HepG2 (cell line): ENCODE results near the gene CAVIN2. TPM values are rescaled to one million over a fixed set of nuclear protein-coding genes. Genes with fewer than 3 reads are reported as not detected.
A peak's percentile ranks its signal among the peaks of the same experiment; 100 is the strongest.

Experiments
- HCFC1 ChIP-seq: fragments of 150-350 bp; IDR thresholded peaks from 2 replicates; pipeline ENCODE4 v1.6.1; 2014; ENCODE audit warnings: low read depth, low read length
- NFE2L1 ChIP-seq: sonication (generic); formaldehyde crosslinking; IDR thresholded peaks from 2 replicates; pipeline ENCODE4 v1.4.0; 2020; ENCODE audit warnings: missing genetic modification reagents, mild to moderate bottlenecking, borderline replicate concordance
- PLRG1 ChIP-seq: fragments of 450-650 bp; conservative IDR thresholded peaks from 2 replicates; pipeline ENCODE4 v1.6.1; 2016
- SOX6 ChIP-seq, 2 experiments: fragments of 450-650 bp in 1 of 2; sonication (generic) in 1 of 2; formaldehyde crosslinking in 1 of 2; IDR thresholded peaks; 2 replicates each; pipeline versions ENCODE4 v1.4.0 to v1.6.1; 2017 to 2020; ENCODE audit warnings: antibody characterized with exemption in 1 of 2, mild to moderate bottlenecking in 1 of 2, missing genetic modification reagents in 1 of 2
- TP53 ChIP-seq: sonication (generic); formaldehyde crosslinking; conservative IDR thresholded peaks from 2 replicates; pipeline ENCODE4 v1.4.0; 2020; ENCODE audit warnings: missing genetic modification reagents
- ZFP41 ChIP-seq: sonication (generic); formaldehyde crosslinking; IDR thresholded peaks from 2 replicates; pipeline ENCODE4 v1.4.0; 2020; ENCODE audit warnings: mild to moderate bottlenecking, missing genetic modification reagents, borderline replicate concordance
- ZNF138 ChIP-seq: sonication (generic); formaldehyde crosslinking; IDR thresholded peaks from 2 replicates; pipeline ENCODE4 v1.5.0; 2020; ENCODE audit warnings: mild to moderate bottlenecking, low read depth, missing genetic modification reagents
- ZNF891 ChIP-seq: sonication (generic); formaldehyde crosslinking; IDR thresholded peaks from 2 replicates; pipeline ENCODE4 v1.5.0; 2020; ENCODE audit warnings: mild to moderate bottlenecking, missing genetic modification reagents
- polyA plus RNA-seq, 8 experiments: library from polyadenylated mRNA; depleted of rRNA in 3 of 8; stranded (reverse) in 7 of 8; unstranded in 1 of 8; fragments of >200 nt; fragmentation: Illumina TruSeq in 4 of 8; extraction: Trizol in 4 of 8; gene quantifications; 2 replicates each; pipeline versions ENCODE4 v1.2.1 to v1.2.3, GENCODE V29; 2011 to 2016; ENCODE audit warnings: low read depth in 4 of 8, missing spikeins in 1 of 8, mixed read lengths in 1 of 8; ENCODE audit not compliant: insufficient read depth in 1 of 8
- total RNA-seq, 5 experiments: library from RNA; depleted of rRNA; stranded (reverse); fragments of >200 nt; fragmentation: Illumina TruSeq; extraction: Trizol; gene quantifications; 2 replicates each; pipeline ENCODE4 v1.2.3, GENCODE V29; 2016; ENCODE audit warnings: low read depth in 1 of 5
- TF ChIP-seq, protein P1 (sequence below): sonication (generic); formaldehyde crosslinking; IDR thresholded peaks from 2 replicates; pipeline ENCODE4 v1.4.0; 2020; ENCODE audit warnings: mild to moderate bottlenecking, missing genetic modification reagents
- TF ChIP-seq, protein P2 (sequence below): sonication (generic); formaldehyde crosslinking; IDR thresholded peaks from 2 replicates; pipeline ENCODE4 v1.9.0; 2021; ENCODE audit warnings: mild to moderate bottlenecking, missing genetic modification reagents
- TF ChIP-seq, protein P3 (sequence below): IDR thresholded peaks from 2 replicates; pipeline ENCODE4 v1.6.1; 2016; ENCODE audit warnings: mild to moderate bottlenecking, missing biosample characterization, missing genetic modification reagents
- TF ChIP-seq, protein P4 (sequence below): sonication (generic); formaldehyde crosslinking; IDR thresholded peaks from 2 replicates; pipeline ENCODE4 v1.4.0; 2020; ENCODE audit warnings: missing genetic modification reagents
- TF ChIP-seq, protein P5 (sequence below): sonication (generic); formaldehyde crosslinking; IDR thresholded peaks from 2 replicates; pipeline ENCODE4; 2020; ENCODE audit warnings: missing genetic modification reagents, mild to moderate bottlenecking, borderline replicate concordance

The CAVIN2 gene
- total and polyA plus RNA-seq, 2 of the 13 experiments (the other 11 are each of a cell fraction or from before 2014, with no cell fraction given), result 7.6 to 38.8 TPM

DNA sequence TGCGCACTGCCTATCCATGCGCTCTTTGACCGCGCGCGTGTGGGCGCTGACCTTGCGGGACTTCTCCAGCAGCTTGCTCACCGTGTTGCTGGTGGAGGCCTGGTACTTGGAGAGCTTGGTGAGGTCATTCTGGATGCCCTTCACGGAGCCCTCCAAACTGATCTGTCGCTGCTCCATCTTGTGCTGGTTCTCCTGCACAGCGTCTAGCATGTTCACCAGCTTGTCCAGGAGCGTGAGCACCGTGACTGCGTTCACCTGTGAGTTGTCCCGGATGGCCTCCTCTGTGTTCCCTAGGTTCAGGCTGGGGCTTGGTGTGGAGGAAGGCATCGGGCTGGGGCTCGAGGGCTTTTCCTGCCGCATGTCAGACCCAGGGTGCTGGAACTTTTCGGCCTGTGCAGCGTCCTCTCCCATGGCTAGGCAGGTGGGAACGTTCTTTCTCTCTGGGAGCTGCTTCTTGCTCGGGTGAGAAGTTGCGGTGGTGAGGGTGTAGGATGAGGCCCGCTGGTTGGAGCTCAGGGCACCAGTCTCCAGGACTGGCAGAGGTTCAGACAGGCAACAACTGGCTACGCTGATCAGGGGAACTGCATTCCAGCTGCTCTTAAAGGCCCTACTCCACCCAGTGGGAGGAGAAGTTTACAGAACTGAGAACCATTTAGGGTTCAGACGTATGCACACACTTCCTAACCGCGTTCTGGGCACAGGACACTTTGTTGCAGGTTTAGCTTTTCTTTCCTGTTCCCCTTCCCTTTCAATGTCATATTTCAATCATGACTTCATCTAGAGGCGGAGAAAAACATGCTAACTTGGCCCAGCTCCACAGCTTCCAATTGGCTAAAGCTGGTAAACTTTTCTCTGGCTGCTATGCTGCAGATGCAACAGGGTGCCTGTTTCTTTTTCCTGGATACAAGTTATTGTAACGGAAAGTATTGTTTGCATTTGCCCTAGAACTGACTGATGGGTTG lies at the start of gene CAVIN2 (continued):
- no peak for TF ChIP-seq SOX6 (IDR thresholded peaks at IDR 0.05)
- TF ChIP-seq SOX6 (CRISPR knock-in tag; IDR thresholded peaks at IDR 0.05), result peak; percentile 53; the same call in 1 of the 2 replicates
- no peak for TF ChIP-seq NFE2L1
- TF ChIP-seq, protein P1, sequence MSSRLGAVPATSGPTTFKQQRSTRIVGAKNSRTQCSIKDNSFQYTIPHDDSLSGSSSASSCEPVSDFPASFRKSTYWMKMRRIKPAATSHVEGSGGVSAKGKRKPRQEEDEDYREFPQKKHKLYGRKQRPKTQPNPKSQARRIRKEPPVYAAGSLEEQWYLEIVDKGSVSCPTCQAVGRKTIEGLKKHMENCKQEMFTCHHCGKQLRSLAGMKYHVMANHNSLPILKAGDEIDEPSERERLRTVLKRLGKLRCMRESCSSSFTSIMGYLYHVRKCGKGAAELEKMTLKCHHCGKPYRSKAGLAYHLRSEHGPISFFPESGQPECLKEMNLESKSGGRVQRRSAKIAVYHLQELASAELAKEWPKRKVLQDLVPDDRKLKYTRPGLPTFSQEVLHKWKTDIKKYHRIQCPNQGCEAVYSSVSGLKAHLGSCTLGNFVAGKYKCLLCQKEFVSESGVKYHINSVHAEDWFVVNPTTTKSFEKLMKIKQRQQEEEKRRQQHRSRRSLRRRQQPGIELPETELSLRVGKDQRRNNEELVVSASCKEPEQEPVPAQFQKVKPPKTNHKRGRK (CRISPR knock-in tag), result peak; percentile 72; the same call in 1 of the 2 replicates
- TF ChIP-seq, protein P2, sequence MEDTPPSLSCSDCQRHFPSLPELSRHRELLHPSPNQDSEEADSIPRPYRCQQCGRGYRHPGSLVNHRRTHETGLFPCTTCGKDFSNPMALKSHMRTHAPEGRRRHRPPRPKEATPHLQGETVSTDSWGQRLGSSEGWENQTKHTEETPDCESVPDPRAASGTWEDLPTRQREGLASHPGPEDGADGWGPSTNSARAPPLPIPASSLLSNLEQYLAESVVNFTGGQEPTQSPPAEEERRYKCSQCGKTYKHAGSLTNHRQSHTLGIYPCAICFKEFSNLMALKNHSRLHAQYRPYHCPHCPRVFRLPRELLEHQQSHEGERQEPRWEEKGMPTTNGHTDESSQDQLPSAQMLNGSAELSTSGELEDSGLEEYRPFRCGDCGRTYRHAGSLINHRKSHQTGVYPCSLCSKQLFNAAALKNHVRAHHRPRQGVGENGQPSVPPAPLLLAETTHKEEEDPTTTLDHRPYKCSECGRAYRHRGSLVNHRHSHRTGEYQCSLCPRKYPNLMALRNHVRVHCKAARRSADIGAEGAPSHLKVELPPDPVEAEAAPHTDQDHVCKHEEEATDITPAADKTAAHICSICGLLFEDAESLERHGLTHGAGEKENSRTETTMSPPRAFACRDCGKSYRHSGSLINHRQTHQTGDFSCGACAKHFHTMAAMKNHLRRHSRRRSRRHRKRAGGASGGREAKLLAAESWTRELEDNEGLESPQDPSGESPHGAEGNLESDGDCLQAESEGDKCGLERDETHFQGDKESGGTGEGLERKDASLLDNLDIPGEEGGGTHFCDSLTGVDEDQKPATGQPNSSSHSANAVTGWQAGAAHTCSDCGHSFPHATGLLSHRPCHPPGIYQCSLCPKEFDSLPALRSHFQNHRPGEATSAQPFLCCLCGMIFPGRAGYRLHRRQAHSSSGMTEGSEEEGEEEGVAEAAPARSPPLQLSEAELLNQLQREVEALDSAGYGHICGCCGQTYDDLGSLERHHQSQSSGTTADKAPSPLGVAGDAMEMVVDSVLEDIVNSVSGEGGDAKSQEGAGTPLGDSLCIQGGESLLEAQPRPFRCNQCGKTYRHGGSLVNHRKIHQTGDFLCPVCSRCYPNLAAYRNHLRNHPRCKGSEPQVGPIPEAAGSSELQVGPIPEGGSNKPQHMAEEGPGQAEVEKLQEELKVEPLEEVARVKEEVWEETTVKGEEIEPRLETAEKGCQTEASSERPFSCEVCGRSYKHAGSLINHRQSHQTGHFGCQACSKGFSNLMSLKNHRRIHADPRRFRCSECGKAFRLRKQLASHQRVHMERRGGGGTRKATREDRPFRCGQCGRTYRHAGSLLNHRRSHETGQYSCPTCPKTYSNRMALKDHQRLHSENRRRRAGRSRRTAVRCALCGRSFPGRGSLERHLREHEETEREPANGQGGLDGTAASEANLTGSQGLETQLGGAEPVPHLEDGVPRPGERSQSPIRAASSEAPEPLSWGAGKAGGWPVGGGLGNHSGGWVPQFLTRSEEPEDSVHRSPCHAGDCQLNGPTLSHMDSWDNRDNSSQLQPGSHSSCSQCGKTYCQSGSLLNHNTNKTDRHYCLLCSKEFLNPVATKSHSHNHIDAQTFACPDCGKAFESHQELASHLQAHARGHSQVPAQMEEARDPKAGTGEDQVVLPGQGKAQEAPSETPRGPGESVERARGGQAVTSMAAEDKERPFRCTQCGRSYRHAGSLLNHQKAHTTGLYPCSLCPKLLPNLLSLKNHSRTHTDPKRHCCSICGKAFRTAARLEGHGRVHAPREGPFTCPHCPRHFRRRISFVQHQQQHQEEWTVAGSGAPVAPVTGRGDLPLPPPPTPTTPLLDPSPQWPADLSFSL, result peak; percentile 12; the same call in 1 of the 2 replicates
- TF ChIP-seq TP53 (CRISPR knock-in tag), result no peak
- TF ChIP-seq ZFP41, result peak; percentile 81; the same call in 1 of the 2 replicates
- 0 out of 2 replicates have a peak, but pooled peaks have one; percentile 77 for TF ChIP-seq ZNF138 (CRISPR knock-in tag)
- TF ChIP-seq ZNF891 (CRISPR knock-in tag), result no peak
- TF ChIP-seq, protein P3, sequence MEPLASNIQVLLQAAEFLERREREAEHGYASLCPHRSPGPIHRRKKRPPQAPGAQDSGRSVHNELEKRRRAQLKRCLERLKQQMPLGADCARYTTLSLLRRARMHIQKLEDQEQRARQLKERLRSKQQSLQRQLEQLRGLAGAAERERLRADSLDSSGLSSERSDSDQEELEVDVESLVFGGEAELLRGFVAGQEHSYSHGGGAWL, result peak; percentile 54
- TF ChIP-seq, protein P4, sequence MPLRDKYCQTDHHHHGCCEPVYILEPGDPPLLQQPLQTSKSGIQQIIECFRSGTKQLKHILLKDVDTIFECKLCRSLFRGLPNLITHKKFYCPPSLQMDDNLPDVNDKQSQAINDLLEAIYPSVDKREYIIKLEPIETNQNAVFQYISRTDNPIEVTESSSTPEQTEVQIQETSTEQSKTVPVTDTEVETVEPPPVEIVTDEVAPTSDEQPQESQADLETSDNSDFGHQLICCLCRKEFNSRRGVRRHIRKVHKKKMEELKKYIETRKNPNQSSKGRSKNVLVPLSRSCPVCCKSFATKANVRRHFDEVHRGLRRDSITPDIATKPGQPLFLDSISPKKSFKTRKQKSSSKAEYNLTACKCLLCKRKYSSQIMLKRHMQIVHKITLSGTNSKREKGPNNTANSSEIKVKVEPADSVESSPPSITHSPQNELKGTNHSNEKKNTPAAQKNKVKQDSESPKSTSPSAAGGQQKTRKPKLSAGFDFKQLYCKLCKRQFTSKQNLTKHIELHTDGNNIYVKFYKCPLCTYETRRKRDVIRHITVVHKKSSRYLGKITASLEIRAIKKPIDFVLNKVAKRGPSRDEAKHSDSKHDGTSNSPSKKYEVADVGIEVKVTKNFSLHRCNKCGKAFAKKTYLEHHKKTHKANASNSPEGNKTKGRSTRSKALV, result peak; percentile 95
- no peak for TF ChIP-seq HCFC1
- TF ChIP-seq, protein P5, sequence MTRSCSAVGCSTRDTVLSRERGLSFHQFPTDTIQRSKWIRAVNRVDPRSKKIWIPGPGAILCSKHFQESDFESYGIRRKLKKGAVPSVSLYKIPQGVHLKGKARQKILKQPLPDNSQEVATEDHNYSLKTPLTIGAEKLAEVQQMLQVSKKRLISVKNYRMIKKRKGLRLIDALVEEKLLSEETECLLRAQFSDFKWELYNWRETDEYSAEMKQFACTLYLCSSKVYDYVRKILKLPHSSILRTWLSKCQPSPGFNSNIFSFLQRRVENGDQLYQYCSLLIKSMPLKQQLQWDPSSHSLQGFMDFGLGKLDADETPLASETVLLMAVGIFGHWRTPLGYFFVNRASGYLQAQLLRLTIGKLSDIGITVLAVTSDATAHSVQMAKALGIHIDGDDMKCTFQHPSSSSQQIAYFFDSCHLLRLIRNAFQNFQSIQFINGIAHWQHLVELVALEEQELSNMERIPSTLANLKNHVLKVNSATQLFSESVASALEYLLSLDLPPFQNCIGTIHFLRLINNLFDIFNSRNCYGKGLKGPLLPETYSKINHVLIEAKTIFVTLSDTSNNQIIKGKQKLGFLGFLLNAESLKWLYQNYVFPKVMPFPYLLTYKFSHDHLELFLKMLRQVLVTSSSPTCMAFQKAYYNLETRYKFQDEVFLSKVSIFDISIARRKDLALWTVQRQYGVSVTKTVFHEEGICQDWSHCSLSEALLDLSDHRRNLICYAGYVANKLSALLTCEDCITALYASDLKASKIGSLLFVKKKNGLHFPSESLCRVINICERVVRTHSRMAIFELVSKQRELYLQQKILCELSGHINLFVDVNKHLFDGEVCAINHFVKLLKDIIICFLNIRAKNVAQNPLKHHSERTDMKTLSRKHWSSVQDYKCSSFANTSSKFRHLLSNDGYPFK, result peak; percentile 83
- TF ChIP-seq PLRG1, result no peak
